Right atrium auricular region (tissue), 2 donors: ENCODE results near the gene MED15. TPM values are rescaled to one million over a fixed set of nuclear protein-coding genes. Genes with fewer than 3 reads are reported as not detected.

Source experiments
- DNase-seq: peaks from one replicate; pipeline ENCODE4 v3.0.0-alpha.2; 2019; ENCODE audit warnings: low spot score
- H3K27ac ChIP-seq, 2 donors: fragments of 200-600 bp; sonication (generic); 1 replicate in 1 of 2; 2 replicates in 1 of 2; pipeline ENCODE4 v1.5.1; 2016 to 2019
- H3K27me3 ChIP-seq, 2 donors: fragments of 200-600 bp; sonication (generic); one replicate each; pipeline versions ENCODE4 v1.5.1 to v1.6.0; 2017 to 2019
- H3K36me3 ChIP-seq: fragments of 200-600 bp; sonication (generic); one replicate; pipeline ENCODE4 v1.5.1; 2016
- H3K4me1 ChIP-seq, 2 donors: fragments of 200-600 bp; sonication (generic); one replicate each; pipeline versions ENCODE4 v1.5.1 to v1.6.0; 2017 to 2019
- H3K4me3 ChIP-seq, 2 donors: fragments of 200-600 bp; sonication (generic); 1 replicate in 1 of 2; 2 replicates in 1 of 2; pipeline ENCODE4 v1.5.1; 2017 to 2019; ENCODE audit warnings: mild to moderate bottlenecking in 1 of 2, moderate library complexity in 1 of 2
- H3K9me3 ChIP-seq, 2 donors: fragments of 200-600 bp; sonication (generic); one replicate each; pipeline ENCODE4 v1.5.1; 2019
- total RNA-seq, 2 donors: library from RNA; depleted of rRNA; stranded (reverse); fragments of >200 nt; gene quantifications; one replicate each; pipeline ENCODE4 v1.1.0, GENCODE V29; 2016
- TF ChIP-seq, protein P1 (sequence below), 2 donors: fragments of 200-600 bp; sonication (generic); IDR thresholded peaks; one replicate each; pipeline ENCODE4 v1.5.1; 2019; ENCODE audit warnings: antibody characterized with exemption in 2 of 2

The MED15 gene, protein sequence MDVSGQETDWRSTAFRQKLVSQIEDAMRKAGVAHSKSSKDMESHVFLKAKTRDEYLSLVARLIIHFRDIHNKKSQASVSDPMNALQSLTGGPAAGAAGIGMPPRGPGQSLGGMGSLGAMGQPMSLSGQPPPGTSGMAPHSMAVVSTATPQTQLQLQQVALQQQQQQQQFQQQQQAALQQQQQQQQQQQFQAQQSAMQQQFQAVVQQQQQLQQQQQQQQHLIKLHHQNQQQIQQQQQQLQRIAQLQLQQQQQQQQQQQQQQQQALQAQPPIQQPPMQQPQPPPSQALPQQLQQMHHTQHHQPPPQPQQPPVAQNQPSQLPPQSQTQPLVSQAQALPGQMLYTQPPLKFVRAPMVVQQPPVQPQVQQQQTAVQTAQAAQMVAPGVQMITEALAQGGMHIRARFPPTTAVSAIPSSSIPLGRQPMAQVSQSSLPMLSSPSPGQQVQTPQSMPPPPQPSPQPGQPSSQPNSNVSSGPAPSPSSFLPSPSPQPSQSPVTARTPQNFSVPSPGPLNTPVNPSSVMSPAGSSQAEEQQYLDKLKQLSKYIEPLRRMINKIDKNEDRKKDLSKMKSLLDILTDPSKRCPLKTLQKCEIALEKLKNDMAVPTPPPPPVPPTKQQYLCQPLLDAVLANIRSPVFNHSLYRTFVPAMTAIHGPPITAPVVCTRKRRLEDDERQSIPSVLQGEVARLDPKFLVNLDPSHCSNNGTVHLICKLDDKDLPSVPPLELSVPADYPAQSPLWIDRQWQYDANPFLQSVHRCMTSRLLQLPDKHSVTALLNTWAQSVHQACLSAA
- total RNA-seq, result 10 to 100 TPM; 18.8 to 40.6 TPM

DNA sequence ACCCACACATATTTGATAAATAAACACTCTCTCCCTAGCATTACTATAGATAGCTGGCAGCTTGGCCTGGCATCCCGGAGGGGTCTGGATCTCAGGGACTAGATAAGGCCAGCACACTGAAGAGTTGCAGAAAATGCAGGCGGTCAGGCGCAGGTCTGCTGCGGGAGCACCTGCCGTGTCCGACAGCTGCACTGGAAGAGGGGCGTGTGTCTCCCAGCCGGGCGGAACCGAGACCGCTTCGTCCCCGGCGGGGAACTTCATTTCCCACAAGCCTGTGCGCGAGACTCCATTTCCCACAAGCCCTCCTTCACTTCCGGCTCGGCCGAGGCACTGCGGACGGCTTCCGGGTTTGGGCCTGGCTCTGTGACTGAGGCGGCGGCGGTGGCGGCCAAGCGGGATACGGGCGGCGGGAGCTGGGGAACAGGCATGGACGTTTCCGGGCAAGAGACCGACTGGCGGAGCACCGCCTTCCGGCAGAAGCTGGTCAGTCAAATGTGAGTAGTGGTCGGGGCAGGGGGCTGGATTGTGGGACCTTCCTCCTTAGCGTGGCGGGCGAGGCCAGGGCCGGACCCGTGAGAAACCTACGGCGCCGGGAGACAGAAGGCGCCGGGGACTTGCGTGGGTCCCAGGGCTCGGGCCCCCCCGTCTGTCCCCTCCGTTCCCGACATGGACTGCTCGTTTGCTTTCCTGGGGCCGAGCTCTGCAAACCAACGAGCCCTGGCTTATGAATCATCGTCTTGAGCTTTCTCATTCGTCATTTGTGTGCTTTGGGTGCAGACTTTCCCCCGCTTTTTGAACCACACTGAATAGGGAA lies at the start of gene MED15:
TSS of gene MED15 (plus strand) at position 358 of the 814 bp plus-strand sequence. CDS start at position 427, 69 bp downstream.
- DNase-seq, result peak; percentile 95
- Histone ChIP-seq H3K27ac (peak within 1 kb of the TSS; percentile 94), H3K27me3 (no peaks in the 10 kb centered on the region), H3K36me3 (no peaks in the 10 kb centered on the region), H3K9me3 (no peaks in the 10 kb centered on the region), H3K4me3 (peak within 1 kb of the TSS; percentile 85), H3K4me1 (peaks cover 0 to 49% of the 10 kb centered on the region in 2 donors)
- TF ChIP-seq, protein P1, sequence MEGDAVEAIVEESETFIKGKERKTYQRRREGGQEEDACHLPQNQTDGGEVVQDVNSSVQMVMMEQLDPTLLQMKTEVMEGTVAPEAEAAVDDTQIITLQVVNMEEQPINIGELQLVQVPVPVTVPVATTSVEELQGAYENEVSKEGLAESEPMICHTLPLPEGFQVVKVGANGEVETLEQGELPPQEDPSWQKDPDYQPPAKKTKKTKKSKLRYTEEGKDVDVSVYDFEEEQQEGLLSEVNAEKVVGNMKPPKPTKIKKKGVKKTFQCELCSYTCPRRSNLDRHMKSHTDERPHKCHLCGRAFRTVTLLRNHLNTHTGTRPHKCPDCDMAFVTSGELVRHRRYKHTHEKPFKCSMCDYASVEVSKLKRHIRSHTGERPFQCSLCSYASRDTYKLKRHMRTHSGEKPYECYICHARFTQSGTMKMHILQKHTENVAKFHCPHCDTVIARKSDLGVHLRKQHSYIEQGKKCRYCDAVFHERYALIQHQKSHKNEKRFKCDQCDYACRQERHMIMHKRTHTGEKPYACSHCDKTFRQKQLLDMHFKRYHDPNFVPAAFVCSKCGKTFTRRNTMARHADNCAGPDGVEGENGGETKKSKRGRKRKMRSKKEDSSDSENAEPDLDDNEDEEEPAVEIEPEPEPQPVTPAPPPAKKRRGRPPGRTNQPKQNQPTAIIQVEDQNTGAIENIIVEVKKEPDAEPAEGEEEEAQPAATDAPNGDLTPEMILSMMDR (IDR thresholded peaks at IDR 0.05), result peak in 1 of 2 donors; percentile 9

- no peak overlapping the region for H3K27ac ChIP-seq
- DNase-seq, result no peak
- no peak overlapping the region for H3K4me3 ChIP-seq
- H3K9me3 ChIP-seq, result no peaks in the 10 kb centered on the region
- no peaks in the 10 kb centered on the region for H3K27me3 ChIP-seq
- TF ChIP-seq, protein P1 (IDR thresholded peaks at IDR 0.05), result no peak
- H3K4me1 ChIP-seq, result peaks cover 0 to 7% of the 10 kb centered on the region in 2 donors
- no peaks in the 10 kb centered on the region for H3K36me3 ChIP-seq
Observed at GRCh38 chr22:20458530-20459151, 48.8 kb upstream of the MED15 start.

- no peaks in the 10 kb centered on the region for H3K36me3 ChIP-seq
- DNase-seq, result no peak
Observed at GRCh38 chr22:20459152-20459542, 48.3 kb upstream of the MED15 start.

GRCh38 chr22:20459862-20460261 lies 47.5 kb upstream of the MED15 start:
- H3K9me3 ChIP-seq, result no peaks in the 10 kb centered on the region
- DNase-seq, result no peak
- no peak overlapping the region for H3K27ac ChIP-seq
- TF ChIP-seq, protein P1 (IDR thresholded peaks at IDR 0.05), result no peak
- H3K27me3 ChIP-seq, result no peaks in the 10 kb centered on the region
- H3K36me3 ChIP-seq, result no peaks in the 10 kb centered on the region
- no peak overlapping the region for H3K4me3 ChIP-seq
- peaks cover 0 to 15% of the 10 kb centered on the region in 2 donors for H3K4me1 ChIP-seq

More at GRCh38 chr22:20459152-20459542, 48.3 kb upstream of the MED15 start:
- TF ChIP-seq, protein P1 (IDR thresholded peaks at IDR 0.05), result no peak
- no peak overlapping the region for H3K4me3 ChIP-seq
- H3K27ac ChIP-seq, result no peak overlapping the region
- no peaks in the 10 kb centered on the region for H3K9me3 ChIP-seq
- H3K27me3 ChIP-seq, result no peaks in the 10 kb centered on the region
- peaks cover 0 to 12% of the 10 kb centered on the region in 2 donors for H3K4me1 ChIP-seq
